ENCODE data around the gene TAOK3.

DNA sequence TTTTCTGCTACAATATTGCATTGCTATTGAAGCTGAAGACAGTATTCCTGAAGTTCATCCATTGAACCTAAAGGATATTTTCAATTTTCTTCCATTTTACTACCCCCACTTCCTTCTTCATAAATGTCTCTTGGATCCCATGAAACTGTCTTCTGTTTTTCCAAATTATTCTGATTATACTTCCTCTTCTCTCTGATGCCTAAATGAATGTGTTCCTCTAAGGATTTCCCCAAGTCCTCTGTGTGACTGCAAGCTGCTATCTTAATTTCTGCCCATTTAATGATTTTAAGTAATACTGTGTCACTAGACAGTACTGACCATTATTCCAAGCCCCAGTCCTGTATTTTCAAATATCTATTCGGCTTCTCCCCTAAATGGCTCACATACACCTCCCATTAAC is 102.9 kb downstream of the TAOK3 start:
- TF ChIP-seq, protein P1, sequence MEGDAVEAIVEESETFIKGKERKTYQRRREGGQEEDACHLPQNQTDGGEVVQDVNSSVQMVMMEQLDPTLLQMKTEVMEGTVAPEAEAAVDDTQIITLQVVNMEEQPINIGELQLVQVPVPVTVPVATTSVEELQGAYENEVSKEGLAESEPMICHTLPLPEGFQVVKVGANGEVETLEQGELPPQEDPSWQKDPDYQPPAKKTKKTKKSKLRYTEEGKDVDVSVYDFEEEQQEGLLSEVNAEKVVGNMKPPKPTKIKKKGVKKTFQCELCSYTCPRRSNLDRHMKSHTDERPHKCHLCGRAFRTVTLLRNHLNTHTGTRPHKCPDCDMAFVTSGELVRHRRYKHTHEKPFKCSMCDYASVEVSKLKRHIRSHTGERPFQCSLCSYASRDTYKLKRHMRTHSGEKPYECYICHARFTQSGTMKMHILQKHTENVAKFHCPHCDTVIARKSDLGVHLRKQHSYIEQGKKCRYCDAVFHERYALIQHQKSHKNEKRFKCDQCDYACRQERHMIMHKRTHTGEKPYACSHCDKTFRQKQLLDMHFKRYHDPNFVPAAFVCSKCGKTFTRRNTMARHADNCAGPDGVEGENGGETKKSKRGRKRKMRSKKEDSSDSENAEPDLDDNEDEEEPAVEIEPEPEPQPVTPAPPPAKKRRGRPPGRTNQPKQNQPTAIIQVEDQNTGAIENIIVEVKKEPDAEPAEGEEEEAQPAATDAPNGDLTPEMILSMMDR (IDR thresholded peaks at IDR 0.05 in 2 of 3, conservative IDR thresholded peaks at IDR 0.05 in 1 of 3; ENCODE audit: insufficient read depth in 2 of 3, low read depth in 1 of 3, low read length in 3 of 3), result no peak
- no peak for TF ChIP-seq KLF16 (IDR thresholded peaks at IDR 0.05)

Measured in K562 (cell line).